H9 (cell line): Measurements from ENCODE around the gene TEX26. TPM values are rescaled to one million over a fixed set of nuclear protein-coding genes. Genes with fewer than 3 reads are reported as not detected.

Source experiments
- DNase-seq: peaks from one replicate; pipeline ENCODE4 v3.0.0-alpha.2; 2017
- H2AFZ ChIP-seq: one replicate; pipeline ENCODE4 v1.6.1; 2013; ENCODE audit warnings: mild to moderate bottlenecking, low read length, control low read depth, moderate library complexity
- H2AK5ac ChIP-seq: 2 replicates; pipeline ENCODE4 v1.6.1; 2013; ENCODE audit warnings: low read length, control low read depth, mixed read lengths; ENCODE audit not compliant: insufficient read length
- H2BK120ac ChIP-seq: one replicate; pipeline ENCODE4 v1.6.1; 2013; ENCODE audit warnings: low read depth, mild to moderate bottlenecking, low read length, control low read depth, inconsistent platforms; ENCODE audit not compliant: poor library complexity, severe bottlenecking
- H2BK12ac ChIP-seq: 2 replicates; pipeline ENCODE4 v1.6.1; 2013; ENCODE audit warnings: low read length, control low read depth, mixed read lengths, low read depth; ENCODE audit not compliant: insufficient read length
- H2BK15ac ChIP-seq: 2 replicates; pipeline ENCODE4 v1.6.1; 2013; ENCODE audit warnings: low read depth, low read length, control low read depth
- H2BK20ac ChIP-seq: one replicate; pipeline ENCODE4 v1.6.1; 2013; ENCODE audit warnings: low read depth, mild to moderate bottlenecking, low read length, control low read depth, inconsistent platforms; ENCODE audit not compliant: poor library complexity, severe bottlenecking
- H2BK5ac ChIP-seq: 2 replicates; pipeline ENCODE4 v1.6.1; 2013; ENCODE audit warnings: low read length, control low read depth, mixed read lengths; ENCODE audit not compliant: insufficient read length
- H3K14ac ChIP-seq: 2 replicates; pipeline ENCODE4 v1.6.1; 2013; ENCODE audit warnings: low read length, control low read depth; ENCODE audit not compliant: insufficient read depth
- H3K18ac ChIP-seq: 2 replicates; pipeline ENCODE4 v1.6.1; 2013; ENCODE audit warnings: low read depth, mild to moderate bottlenecking, mixed read lengths, low read length, control low read depth; ENCODE audit not compliant: insufficient read length
- H3K23ac ChIP-seq: 2 replicates; pipeline ENCODE4 v1.6.1; 2013; ENCODE audit warnings: low read length, control low read depth, mixed read lengths, low read depth; ENCODE audit not compliant: insufficient read length
- H3K23me2 ChIP-seq: 2 replicates; pipeline ENCODE4 v1.6.1; 2013; ENCODE audit warnings: low read depth, mild to moderate bottlenecking, mixed read lengths, low read length, control low read depth; ENCODE audit not compliant: insufficient read length, poor library complexity, severe bottlenecking
- H3K27ac ChIP-seq: 2 replicates; pipeline ENCODE4 v1.5.1; 2013; ENCODE audit warnings: low read length, control low read depth, mixed read lengths, low read depth; ENCODE audit not compliant: insufficient read length
- H3K27me3 ChIP-seq: 2 replicates; pipeline ENCODE4 v1.6.1; 2013; ENCODE audit warnings: low read length, control low read depth, inconsistent platforms; ENCODE audit not compliant: insufficient read depth
- H3K4ac ChIP-seq: 2 replicates; pipeline ENCODE4 v1.6.1; 2013; ENCODE audit warnings: low read depth, mild to moderate bottlenecking, control low read depth, inconsistent platforms, low read length, moderate library complexity
- H3K4me1 ChIP-seq: 2 replicates; pipeline ENCODE4 v1.6.1; 2013; ENCODE audit warnings: low read length, control low read depth, inconsistent platforms; ENCODE audit not compliant: insufficient read depth
- H3K4me2 ChIP-seq: 2 replicates; pipeline ENCODE4 v1.6.1; 2013; ENCODE audit warnings: low read length, control low read depth, mixed read lengths; ENCODE audit not compliant: insufficient read length, insufficient read depth
- H3K56ac ChIP-seq: 2 replicates; pipeline ENCODE4 v1.6.1; 2013; ENCODE audit warnings: low read depth, mild to moderate bottlenecking, mixed read lengths, low read length, control low read depth; ENCODE audit not compliant: insufficient read length
- H3K79me1 ChIP-seq: 2 replicates; pipeline ENCODE4 v1.6.1; 2013; ENCODE audit warnings: low read depth, mild to moderate bottlenecking, moderate library complexity, low read length, control low read depth, inconsistent platforms; ENCODE audit not compliant: insufficient read depth, poor library complexity, severe bottlenecking
- H3K79me2 ChIP-seq: 2 replicates; pipeline ENCODE4 v1.6.1; 2013; ENCODE audit warnings: low read length, control low read depth, inconsistent platforms; ENCODE audit not compliant: insufficient read depth
- H3K9ac ChIP-seq: 2 replicates; pipeline ENCODE4 v1.6.1; 2013; ENCODE audit warnings: low read length, control low read depth, mixed read lengths; ENCODE audit not compliant: insufficient read length; ENCODE audit errors: extremely low read depth
- H3K9me3 ChIP-seq: one replicate; pipeline ENCODE4 v1.6.1; 2013; ENCODE audit warnings: low read depth, low read length, inconsistent platforms; ENCODE audit not compliant: control insufficient read depth
- H3T11ph ChIP-seq: one replicate; pipeline ENCODE4 v1.6.1; 2013; ENCODE audit warnings: mild to moderate bottlenecking, low read length, control low read depth, inconsistent platforms
- H4K20me1 ChIP-seq: one replicate; pipeline ENCODE4 v1.6.1; 2013; ENCODE audit not compliant: control insufficient read depth, insufficient read length, insufficient read depth
- H4K5ac ChIP-seq: 2 replicates; pipeline ENCODE4 v1.6.1; 2013; ENCODE audit warnings: low read depth, mild to moderate bottlenecking, mixed read lengths, low read length, control low read depth; ENCODE audit not compliant: insufficient read length
- H4K8ac ChIP-seq: replicated peaks from 2 replicates; pipeline ENCODE4 v1.6.1; 2013; ENCODE audit warnings: low read length, control low read depth, mixed read lengths, low read depth; ENCODE audit not compliant: insufficient read length
- H4K91ac ChIP-seq: 2 replicates; pipeline ENCODE4 v1.6.1; 2013; ENCODE audit warnings: low read depth, mild to moderate bottlenecking, moderate library complexity, mixed read lengths, low read length, control low read depth; ENCODE audit not compliant: insufficient read length
- H3K27ac Mint-ChIP-seq, 3 experiments: 2 replicates in 2 of 3; 3 replicates in 1 of 3; pipeline ENCODE4 v1.8.0; 2020 to 2021; ENCODE audit warnings: mixed read lengths in 3 of 3, mild to moderate bottlenecking in 1 of 3, moderate library complexity in 1 of 3
- H3K27me3 Mint-ChIP-seq: 2 replicates; pipeline ENCODE4 v1.8.0; 2021; ENCODE audit warnings: low read depth, mild to moderate bottlenecking, moderate library complexity, mixed read lengths
- H3K36me3 Mint-ChIP-seq, 3 experiments: 2 replicates in 2 of 3; 3 replicates in 1 of 3; pipeline ENCODE4 v1.8.0; 2020 to 2021; ENCODE audit warnings: low read depth in 3 of 3, mixed read lengths in 3 of 3; ENCODE audit not compliant: insufficient read depth in 1 of 3
- H3K4me1 Mint-ChIP-seq, 2 experiments: 2 replicates each; pipeline ENCODE4 v1.8.0; 2020; ENCODE audit warnings: mixed read lengths in 2 of 2
- H3K4me3 Mint-ChIP-seq, 2 experiments: 2 replicates in 1 of 2; 3 replicates in 1 of 2; pipeline ENCODE4 v1.8.0; 2020 to 2021; ENCODE audit warnings: mild to moderate bottlenecking in 2 of 2, mixed read lengths in 2 of 2, moderate library complexity in 1 of 2
- H3K9me3 Mint-ChIP-seq, 2 experiments: 2 replicates in 1 of 2; 3 replicates in 1 of 2; pipeline ENCODE4 v1.8.0; 2020; ENCODE audit warnings: mild to moderate bottlenecking in 2 of 2, mixed read lengths in 2 of 2, moderate library complexity in 1 of 2
- WGBS: extraction: QIAGEN DNeasy Blood & Tissue Kit; methylation state at CpG from one replicate; pipeline ENCODE4 v1.1.7; 2013; ENCODE audit warnings: missing lambda C conversion rate, low lambda C conversion rate, mixed read lengths; ENCODE audit not compliant: insufficient read length; ENCODE audit errors: extremely low coverage; 5-methylcytosine and 5-hydroxymethylcytosine counted together
- total RNA-seq: library from RNA; stranded (reverse); gene quantifications from 2 replicates; pipeline ENCODE4 v1.2.1, GENCODE V29; 2021
- TF ChIP-seq, protein P1 (sequence below): fragments of 200-600 bp; sonication (generic); conservative IDR thresholded peaks from 3 replicates; pipeline ENCODE4 v1.8.0; 2021; ENCODE audit warnings: antibody characterized with exemption, mild to moderate bottlenecking

TEX26 gene
- total RNA-seq, 1 experiment from 2014 or later = not detected

DNA sequence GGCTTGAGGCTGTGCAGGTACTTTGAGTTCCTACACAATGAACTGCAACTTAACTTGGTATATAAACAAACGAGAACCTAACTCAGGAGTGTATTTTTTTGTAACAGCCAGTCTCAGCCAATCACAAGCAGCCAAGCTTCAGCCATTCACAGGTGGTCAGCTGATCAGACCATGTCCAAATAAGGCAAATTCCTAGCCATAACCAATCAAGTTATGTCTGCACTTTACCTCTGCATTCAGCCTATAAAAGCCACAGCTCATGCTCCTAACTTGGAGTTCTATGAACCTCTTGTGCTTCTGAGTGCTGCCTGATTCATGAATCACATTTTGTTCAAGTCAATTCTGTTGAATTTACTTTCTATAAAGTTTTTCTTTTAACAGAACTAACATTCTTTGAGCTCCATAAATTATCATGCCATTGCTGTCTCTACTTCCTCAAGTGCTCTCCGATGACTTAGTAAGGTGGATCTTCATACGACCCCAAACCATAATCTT, 43.2 kb upstream of the TEX26 start:
- Mint-ChIP-seq H3K9me3 (peaks cover 11 to 16% of the 10 kb centered on the region in 2 experiments), H3K4me3 (no peak overlapping the region; a peak in 1 of 5 replicates), H3K36me3 (peaks cover 12 to 26% (median 24%) of the 10 kb centered on the region in 3 experiments), H3K27ac (no peak overlapping the region), H3K4me1 (peaks cover 15 to 19% of the 10 kb centered on the region in 2 experiments), H3K27me3 (no peaks in the 10 kb centered on the region)
- Histone ChIP-seq H3K79me2 (no peaks in the 10 kb centered on the region), H2AK5ac (no peak overlapping the region), H4K8ac (no peak overlapping the region), H4K20me1 (peaks cover 2% of the 10 kb centered on the region), H3K23ac (no peak overlapping the region), H3K18ac (no peak overlapping the region), H2BK5ac (no peak overlapping the region), H4K91ac (no peak overlapping the region), H3K4ac (no peak overlapping the region), H2BK15ac (no peak overlapping the region), H3T11ph (no peak overlapping the region), H3K79me1 (no peaks in the 10 kb centered on the region), H2BK12ac (no peak overlapping the region), H2AFZ (no peak overlapping the region), H3K27me3 (no peaks in the 10 kb centered on the region), H3K23me2 (no peaks in the 10 kb centered on the region), H3K27ac (no peak overlapping the region), H3K9me3 (no peaks in the 10 kb centered on the region), H3K4me2 (no peak overlapping the region), H3K14ac (no peak overlapping the region), H4K5ac (no peak overlapping the region), H3K9ac (no peak overlapping the region), H2BK20ac (no peak overlapping the region), H3K56ac (no peak overlapping the region), H2BK120ac (no peak overlapping the region), H3K4me1 (no peaks in the 10 kb centered on the region)
- no peak for DNase-seq
- WGBS = no CpG with 5 or more reads among the region's 3 CpGs
- TF ChIP-seq, protein P1, sequence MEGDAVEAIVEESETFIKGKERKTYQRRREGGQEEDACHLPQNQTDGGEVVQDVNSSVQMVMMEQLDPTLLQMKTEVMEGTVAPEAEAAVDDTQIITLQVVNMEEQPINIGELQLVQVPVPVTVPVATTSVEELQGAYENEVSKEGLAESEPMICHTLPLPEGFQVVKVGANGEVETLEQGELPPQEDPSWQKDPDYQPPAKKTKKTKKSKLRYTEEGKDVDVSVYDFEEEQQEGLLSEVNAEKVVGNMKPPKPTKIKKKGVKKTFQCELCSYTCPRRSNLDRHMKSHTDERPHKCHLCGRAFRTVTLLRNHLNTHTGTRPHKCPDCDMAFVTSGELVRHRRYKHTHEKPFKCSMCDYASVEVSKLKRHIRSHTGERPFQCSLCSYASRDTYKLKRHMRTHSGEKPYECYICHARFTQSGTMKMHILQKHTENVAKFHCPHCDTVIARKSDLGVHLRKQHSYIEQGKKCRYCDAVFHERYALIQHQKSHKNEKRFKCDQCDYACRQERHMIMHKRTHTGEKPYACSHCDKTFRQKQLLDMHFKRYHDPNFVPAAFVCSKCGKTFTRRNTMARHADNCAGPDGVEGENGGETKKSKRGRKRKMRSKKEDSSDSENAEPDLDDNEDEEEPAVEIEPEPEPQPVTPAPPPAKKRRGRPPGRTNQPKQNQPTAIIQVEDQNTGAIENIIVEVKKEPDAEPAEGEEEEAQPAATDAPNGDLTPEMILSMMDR = no peak
